ENCODE results near the gene PPHLN1. TPM values are rescaled to one million over a fixed set of nuclear protein-coding genes. Genes with fewer than 3 reads are reported as not detected.

PPHLN1 gene
- total RNA-seq, 1 donor from 2014 or later: 59.7 TPM

DNA sequence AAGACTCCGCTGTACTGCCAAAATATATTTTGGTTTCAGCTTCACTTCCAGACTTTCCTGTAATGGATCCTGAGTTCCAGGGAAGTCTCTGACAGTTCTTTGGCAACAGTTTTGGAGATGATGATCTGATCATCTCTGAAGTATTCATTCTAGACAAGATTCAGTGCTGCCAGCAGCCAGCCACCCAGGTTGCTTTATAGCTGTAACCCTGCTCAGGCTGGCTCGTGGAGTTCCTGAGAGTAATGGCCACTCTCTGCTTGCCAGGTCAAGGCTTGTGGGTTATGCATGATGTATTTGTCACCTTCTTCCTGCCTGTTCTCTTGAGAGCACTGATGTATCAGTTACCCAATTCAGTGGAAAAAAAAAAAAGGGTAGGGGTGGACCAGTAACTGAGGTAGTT, 124.3 kb downstream of the PPHLN1 start:
- no peak for DNase-seq (ENCODE audit: extremely low spot score, unreplicated experiment)
- Mint-ChIP-seq H3K27me3 (no peaks in the 10 kb centered on the region), H3K4me3 (no peak overlapping the region), H3K9me3 (peaks cover 3% of the 10 kb centered on the region), H3K36me3 (peaks cover 48% of the 10 kb centered on the region), H3K27ac (no peak overlapping the region), H3K4me1 (ENCODE audit: unreplicated experiment) (peaks cover 20% of the 10 kb centered on the region)
- TF ChIP-seq, protein P1, sequence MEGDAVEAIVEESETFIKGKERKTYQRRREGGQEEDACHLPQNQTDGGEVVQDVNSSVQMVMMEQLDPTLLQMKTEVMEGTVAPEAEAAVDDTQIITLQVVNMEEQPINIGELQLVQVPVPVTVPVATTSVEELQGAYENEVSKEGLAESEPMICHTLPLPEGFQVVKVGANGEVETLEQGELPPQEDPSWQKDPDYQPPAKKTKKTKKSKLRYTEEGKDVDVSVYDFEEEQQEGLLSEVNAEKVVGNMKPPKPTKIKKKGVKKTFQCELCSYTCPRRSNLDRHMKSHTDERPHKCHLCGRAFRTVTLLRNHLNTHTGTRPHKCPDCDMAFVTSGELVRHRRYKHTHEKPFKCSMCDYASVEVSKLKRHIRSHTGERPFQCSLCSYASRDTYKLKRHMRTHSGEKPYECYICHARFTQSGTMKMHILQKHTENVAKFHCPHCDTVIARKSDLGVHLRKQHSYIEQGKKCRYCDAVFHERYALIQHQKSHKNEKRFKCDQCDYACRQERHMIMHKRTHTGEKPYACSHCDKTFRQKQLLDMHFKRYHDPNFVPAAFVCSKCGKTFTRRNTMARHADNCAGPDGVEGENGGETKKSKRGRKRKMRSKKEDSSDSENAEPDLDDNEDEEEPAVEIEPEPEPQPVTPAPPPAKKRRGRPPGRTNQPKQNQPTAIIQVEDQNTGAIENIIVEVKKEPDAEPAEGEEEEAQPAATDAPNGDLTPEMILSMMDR (conservative IDR thresholded peaks at IDR 0.05): no peak

DNA sequence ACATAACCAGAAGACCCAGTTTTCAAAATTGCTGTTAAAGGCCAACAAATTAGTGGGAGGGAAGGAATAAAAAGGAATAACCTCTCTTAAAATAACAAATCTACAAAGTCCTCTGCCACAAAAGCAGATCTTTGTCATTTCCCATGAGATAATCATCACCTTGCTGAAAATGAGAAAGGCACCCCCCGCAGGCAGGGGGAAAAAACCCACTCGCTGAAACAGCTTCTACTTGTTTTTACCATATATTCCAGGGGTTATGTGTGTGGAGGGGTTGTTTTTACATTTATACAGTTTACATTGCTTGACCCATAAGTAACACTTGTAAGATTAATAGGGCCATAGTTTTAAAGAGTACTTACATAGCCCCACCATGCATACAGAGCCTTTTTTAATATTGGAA, 132.6 kb downstream of the PPHLN1 start:
- TF ChIP-seq, protein P1 (conservative IDR thresholded peaks at IDR 0.05): no peak
- DNase-seq (ENCODE audit: extremely low spot score, unreplicated experiment): no peak
- no peaks in the 10 kb centered on the region for H3K9me3 Mint-ChIP-seq
- H3K4me3 Mint-ChIP-seq: no peak overlapping the region
- no peaks in the 10 kb centered on the region for H3K4me1 Mint-ChIP-seq (ENCODE audit: unreplicated experiment)
- no peaks in the 10 kb centered on the region for H3K27me3 Mint-ChIP-seq
- H3K27ac Mint-ChIP-seq: no peak overlapping the region
- H3K36me3 Mint-ChIP-seq: peaks cover 43% of the 10 kb centered on the region

DNA sequence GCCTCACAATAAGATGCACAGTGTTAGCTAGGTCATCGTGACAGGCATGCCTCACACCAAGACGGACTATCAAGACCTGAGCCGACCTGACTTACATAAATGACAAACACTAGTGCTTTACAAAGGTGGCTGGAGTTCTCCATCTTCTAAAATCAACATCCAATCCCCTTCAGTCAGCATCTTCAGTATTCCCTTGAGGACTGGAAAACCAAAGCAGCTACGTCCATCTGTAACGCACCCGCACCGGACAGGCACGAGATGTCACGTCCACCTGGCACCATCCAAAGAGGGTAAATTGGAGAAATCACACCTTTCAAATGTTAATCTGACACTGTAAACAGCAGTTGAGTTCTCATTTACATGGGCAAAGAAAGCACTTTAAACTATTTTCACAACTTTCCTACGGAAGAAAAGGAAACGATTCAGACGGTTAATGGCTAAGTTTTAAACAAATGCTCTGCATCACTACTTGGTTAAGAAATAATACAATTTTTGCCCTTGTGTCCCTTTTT, 133.4 kb downstream of the PPHLN1 start:
- TF ChIP-seq, protein P1 (conservative IDR thresholded peaks at IDR 0.05): no peak
- no peaks in the 10 kb centered on the region for H3K27me3 Mint-ChIP-seq
- no peak overlapping the region for H3K4me3 Mint-ChIP-seq
- H3K27ac Mint-ChIP-seq: no peak overlapping the region
- H3K4me1 Mint-ChIP-seq (ENCODE audit: unreplicated experiment): no peaks in the 10 kb centered on the region
- H3K9me3 Mint-ChIP-seq: no peaks in the 10 kb centered on the region
- H3K36me3 Mint-ChIP-seq: peaks cover 43% of the 10 kb centered on the region
- DNase-seq (ENCODE audit: extremely low spot score, unreplicated experiment): no peak

DNA sequence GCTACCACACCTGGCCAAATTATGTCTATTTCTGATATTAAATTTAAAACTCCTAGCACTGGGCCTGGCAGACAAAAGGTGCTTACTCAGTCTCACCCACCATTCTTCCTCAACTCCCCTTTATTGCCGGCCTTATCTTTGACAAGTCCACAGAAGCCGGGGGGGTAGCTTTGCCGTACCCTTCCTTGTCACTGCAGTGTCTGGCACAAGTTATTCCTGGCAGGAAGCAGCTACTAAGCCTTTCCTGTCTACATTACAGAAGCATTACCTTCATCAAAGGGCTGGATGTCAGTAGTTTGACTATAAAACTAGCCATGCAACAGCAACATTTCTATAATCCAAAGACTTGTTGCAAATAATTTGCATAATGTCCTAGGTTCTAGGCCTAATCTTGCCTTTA, 136.5 kb downstream of the PPHLN1 start:
- H3K4me3 Mint-ChIP-seq: no peak overlapping the region
- no peak for DNase-seq (ENCODE audit: extremely low spot score, unreplicated experiment)
- TF ChIP-seq, protein P1 (conservative IDR thresholded peaks at IDR 0.05): no peak
- no peaks in the 10 kb centered on the region for H3K27me3 Mint-ChIP-seq
- peaks cover 46% of the 10 kb centered on the region for H3K36me3 Mint-ChIP-seq
- no peaks in the 10 kb centered on the region for H3K9me3 Mint-ChIP-seq
- H3K4me1 Mint-ChIP-seq (ENCODE audit: unreplicated experiment): no peaks in the 10 kb centered on the region
- H3K27ac Mint-ChIP-seq: no peak overlapping the region

DNA sequence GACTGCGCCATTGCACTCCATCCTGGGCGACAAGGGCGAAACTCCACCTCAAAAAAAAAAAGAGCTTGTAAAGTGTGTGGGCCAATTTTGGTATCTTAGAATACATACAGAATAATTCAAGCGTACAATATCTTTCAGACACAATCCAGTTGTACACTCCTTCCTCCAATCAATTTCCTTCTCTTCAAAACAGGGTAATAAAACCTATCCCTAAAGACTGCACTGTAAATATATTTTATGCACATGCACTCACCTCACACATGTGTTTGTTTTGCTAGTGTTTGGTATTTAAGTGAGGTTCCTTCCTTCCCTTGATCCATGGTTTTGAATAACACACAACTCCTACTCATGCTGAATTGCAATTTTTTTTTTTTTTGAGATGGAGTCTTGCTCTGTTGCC, 137.7 kb downstream of the PPHLN1 start:
- no peak overlapping the region for H3K4me3 Mint-ChIP-seq
- DNase-seq (ENCODE audit: extremely low spot score, unreplicated experiment): no peak
- H3K27ac Mint-ChIP-seq: no peak overlapping the region
- H3K9me3 Mint-ChIP-seq: no peaks in the 10 kb centered on the region
- peaks cover 45% of the 10 kb centered on the region for H3K36me3 Mint-ChIP-seq
- TF ChIP-seq, protein P1 (conservative IDR thresholded peaks at IDR 0.05): no peak
- peaks cover 6% of the 10 kb centered on the region for H3K4me1 Mint-ChIP-seq (ENCODE audit: unreplicated experiment)
- no peaks in the 10 kb centered on the region for H3K27me3 Mint-ChIP-seq

DNA sequence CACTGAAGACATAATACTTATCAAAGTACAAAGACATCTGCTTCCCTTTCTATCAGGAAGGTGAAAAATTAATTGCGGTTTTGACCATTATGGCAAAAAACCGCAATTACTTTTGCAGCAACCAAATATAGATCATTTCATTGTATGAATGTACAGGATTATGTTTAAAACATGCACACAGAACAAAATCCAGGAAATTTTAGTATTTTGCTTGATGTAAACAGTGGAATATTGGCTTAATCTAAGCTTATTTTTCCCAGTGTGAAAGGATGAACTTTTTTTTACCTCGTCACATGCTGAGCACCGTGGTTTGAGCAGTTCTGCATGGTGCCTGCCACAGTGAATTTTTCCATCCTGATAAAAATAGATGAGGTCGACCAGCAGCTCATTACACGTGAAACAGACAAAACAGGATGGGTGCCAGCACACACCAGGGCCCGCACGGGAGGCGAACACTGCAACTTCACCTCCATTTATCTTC, 142.4 kb downstream of the PPHLN1 start:
- Mint-ChIP-seq H3K36me3 (peaks cover 32% of the 10 kb centered on the region), H3K4me3 (no peak overlapping the region), H3K4me1 (ENCODE audit: unreplicated experiment) (peaks cover 38% of the 10 kb centered on the region), H3K27me3 (no peaks in the 10 kb centered on the region), H3K9me3 (no peaks in the 10 kb centered on the region), H3K27ac (no peak overlapping the region)
- DNase-seq (ENCODE audit: extremely low spot score, unreplicated experiment): no peak
- TF ChIP-seq, protein P1 (conservative IDR thresholded peaks at IDR 0.05): no peak

Measured in type B pancreatic cell (in vitro differentiated cells).